H1 (cell line): ENCODE measurements around the gene RAET1G. TPM values are rescaled to one million over a fixed set of nuclear protein-coding genes. Genes with fewer than 3 reads are reported as not detected.

Source experiments
- CTCF ChIA-PET: fragments of 300-600 bp; sonication (Branson Sonifier 250); formaldehyde crosslinking; loops from one replicate; lab custom pipeline; 2021; ENCODE audit not compliant: partially characterized antibody; lab: Charles Lee
- POLR2A ChIA-PET: fragments of 300-600 bp; sonication (Branson Sonifier 250); formaldehyde crosslinking; loops from one replicate; lab custom pipeline; 2021; ENCODE audit warnings: inconsistent platforms; ENCODE audit not compliant: partially characterized antibody; lab: Charles Lee
- DNase-seq, 2 experiments: peaks; one replicate each; pipeline versions ENCODE4 v3.0.0 to v3.0.0-alpha.2; 2010 to 2022; ENCODE audit warnings: low spot score in 2 of 2, low read depth in 1 of 2, mixed read lengths in 1 of 2
- FAIRE-seq: peaks from 2 replicates; lab custom pipeline; 2011; peaks lifted over from hg19 to GRCh38; lab: Jason Lieb, UNC
- H2AFZ ChIP-seq: 2 replicates; pipeline ENCODE4 v1.8.1; 2012; ENCODE audit warnings: low read length, inconsistent platforms
- H2AK5ac ChIP-seq: 2 replicates; pipeline ENCODE4 v1.6.1; 2013; ENCODE audit warnings: low read depth, low read length
- H2BK120ac ChIP-seq: replicated peaks from 2 replicates; pipeline ENCODE3; 2013; ENCODE audit warnings: low read depth, low read length, inconsistent platforms
- H2BK12ac ChIP-seq: 2 replicates; pipeline ENCODE4 v1.6.1; 2013; ENCODE audit warnings: low read depth, low read length
- H2BK15ac ChIP-seq: 2 replicates; pipeline ENCODE4 v1.6.1; 2013; ENCODE audit warnings: low read length
- H2BK20ac ChIP-seq: 2 replicates; pipeline ENCODE4 v1.6.1; 2013; ENCODE audit warnings: low read length
- H2BK5ac ChIP-seq: 2 replicates; pipeline ENCODE4 v1.6.1; 2013; ENCODE audit warnings: low read depth, low read length
- H3K14ac ChIP-seq: 2 replicates; pipeline ENCODE4 v1.6.1; 2013; ENCODE audit warnings: inconsistent platforms; ENCODE audit not compliant: insufficient read length
- H3K18ac ChIP-seq: 2 replicates; pipeline ENCODE4 v1.6.1; 2013; ENCODE audit warnings: low read length; ENCODE audit errors: extremely low read depth
- H3K23ac ChIP-seq: 2 replicates; pipeline ENCODE4 v1.6.1; 2013; ENCODE audit warnings: inconsistent platforms; ENCODE audit not compliant: insufficient read length
- H3K23me2 ChIP-seq: 2 replicates; pipeline ENCODE4 v1.6.1; 2013; ENCODE audit warnings: low read depth, low read length
- H3K27ac ChIP-seq: 2 replicates; pipeline ENCODE4 v1.6.1; 2011; ENCODE audit warnings: low read depth, low read length, inconsistent platforms
- H3K27me3 ChIP-seq, 4 experiments: replicated peaks in 1 of 4; 1 replicate in 1 of 4; 2 replicates in 3 of 4; pipeline versions ENCODE4 v1.6.1 to v1.8.1; 2011 to 2013; ENCODE audit warnings: low read length in 3 of 4, mild to moderate bottlenecking in 3 of 4, inconsistent platforms in 2 of 4, mixed read lengths in 2 of 4, moderate library complexity in 1 of 4; ENCODE audit not compliant: control insufficient read depth in 3 of 4, insufficient read depth in 3 of 4; ENCODE audit errors: extremely low read depth in 1 of 4
- H3K36me3 ChIP-seq, 4 experiments: 2 replicates each; pipeline versions ENCODE4 v1.6.1 to v1.8.1; 2011 to 2013; ENCODE audit warnings: mild to moderate bottlenecking in 4 of 4, low read length in 3 of 4, moderate library complexity in 2 of 4, control low read depth in 1 of 4, inconsistent platforms in 1 of 4; ENCODE audit not compliant: insufficient read depth in 4 of 4, control insufficient read depth in 2 of 4
- H3K4ac ChIP-seq: replicated peaks from 2 replicates; pipeline ENCODE3; 2013; ENCODE audit warnings: low read length, low read depth, mixed read lengths, inconsistent platforms; ENCODE audit not compliant: insufficient read length
- H3K4me1 ChIP-seq, 4 experiments: replicated peaks in 1 of 4; 1 replicate in 1 of 4; 2 replicates in 3 of 4; pipeline versions ENCODE4 v1.6.1 to v1.8.1; 2011 to 2013; ENCODE audit warnings: low read length in 3 of 4, inconsistent platforms in 2 of 4, mixed read lengths in 1 of 4; ENCODE audit not compliant: insufficient read depth in 4 of 4, control insufficient read depth in 3 of 4
- H3K4me2 ChIP-seq, 2 experiments: 2 replicates each; pipeline versions ENCODE4 v1.6.1 to v1.8.1; 2011 to 2013; ENCODE audit warnings: low read depth in 2 of 2, low read length in 2 of 2, control low read depth in 1 of 2, inconsistent platforms in 1 of 2, mild to moderate bottlenecking in 1 of 2; ENCODE audit not compliant: insufficient read depth in 1 of 2
- H3K4me3 ChIP-seq, 4 experiments: fragments of 200-600, 300-600 bp in 1 of 4; sonication (generic), shearing (Covaris generic), sonication (Bioruptor Twin) in 1 of 4; 2 replicates each; pipeline versions ENCODE4 v1.5.1 to v1.8.1; 2011 to 2016; ENCODE audit warnings: low read length in 4 of 4, low read depth in 3 of 4, control low read depth in 2 of 4, inconsistent platforms in 2 of 4, mild to moderate bottlenecking in 2 of 4, mixed read lengths in 1 of 4, moderate library complexity in 1 of 4; ENCODE audit not compliant: insufficient read depth in 2 of 4; ENCODE audit errors: extremely low read depth in 1 of 4
- H3K56ac ChIP-seq: replicated peaks from 2 replicates; pipeline ENCODE3; 2013; ENCODE audit warnings: low read depth, mild to moderate bottlenecking, mixed read lengths, low read length, inconsistent platforms; ENCODE audit not compliant: insufficient read length
- H3K79me1 ChIP-seq: 2 replicates; pipeline ENCODE4 v1.6.1; 2013; ENCODE audit warnings: low read depth, low read length, control low read depth
- H3K79me2 ChIP-seq, 2 experiments: 2 replicates each; pipeline versions ENCODE4 v1.6.1 to v1.8.1; 2012 to 2013; ENCODE audit warnings: low read length in 2 of 2, mild to moderate bottlenecking in 2 of 2, inconsistent platforms in 1 of 2; ENCODE audit not compliant: insufficient read depth in 2 of 2, control insufficient read depth in 1 of 2
- H3K9ac ChIP-seq, 4 experiments: replicated peaks in 1 of 4; 1 replicate in 1 of 4; 2 replicates in 3 of 4; pipeline versions ENCODE4 v1.6.1 to v1.8.1; 2011 to 2013; ENCODE audit warnings: low read depth in 3 of 4, low read length in 3 of 4, control low read depth in 2 of 4, mild to moderate bottlenecking in 2 of 4, moderate library complexity in 2 of 4, inconsistent platforms in 1 of 4; ENCODE audit errors: extremely low read depth in 1 of 4
- H3K9me3 ChIP-seq, 2 experiments: 2 replicates each; pipeline versions ENCODE4 v1.6.1 to v1.8.1; 2012 to 2013; ENCODE audit warnings: mild to moderate bottlenecking in 2 of 2, moderate library complexity in 2 of 2, control low read depth in 1 of 2, inconsistent platforms in 1 of 2, low read depth in 1 of 2, low read length in 1 of 2, mixed read lengths in 1 of 2; ENCODE audit not compliant: insufficient read depth in 2 of 2
- H4K20me1 ChIP-seq, 2 experiments: replicated peaks in 1 of 2; 2 replicates each; pipeline versions ENCODE3 to v1.8.1; 2011 to 2013; ENCODE audit warnings: inconsistent platforms in 2 of 2, low read length in 2 of 2, mild to moderate bottlenecking in 1 of 2; ENCODE audit not compliant: insufficient read depth in 2 of 2, control insufficient read depth in 1 of 2
- H4K5ac ChIP-seq: 2 replicates; pipeline ENCODE4 v1.6.1; 2013; ENCODE audit warnings: low read length, low read depth, mixed read lengths, inconsistent platforms; ENCODE audit not compliant: insufficient read length
- H4K8ac ChIP-seq: 2 replicates; pipeline ENCODE4 v1.8.0; 2013; ENCODE audit warnings: mild to moderate bottlenecking, moderate library complexity, low read length, inconsistent platforms; ENCODE audit not compliant: insufficient read depth; ENCODE audit errors: extremely low read depth
- H4K91ac ChIP-seq: replicated peaks from 2 replicates; pipeline ENCODE3; 2013; ENCODE audit warnings: low read length, mixed read lengths, inconsistent platforms; ENCODE audit not compliant: insufficient read length
- CREB1 ChIP-seq: IDR thresholded peaks from 2 replicates; pipeline ENCODE4 v1.6.1; 2012; ENCODE audit warnings: inconsistent platforms
- POU5F1 ChIP-seq: IDR thresholded peaks from 2 replicates; pipeline ENCODE4 v1.6.1; 2011; ENCODE audit warnings: low read depth, mild to moderate bottlenecking, low read length, moderate library complexity
- RAD21 ChIP-seq, 2 experiments: IDR thresholded peaks in 1 of 2; conservative IDR thresholded peaks in 1 of 2; 2 replicates each; pipeline ENCODE4 v1.6.1; 2011; ENCODE audit warnings: low read depth in 2 of 2, low read length in 2 of 2, improper control_type of control experiment in 1 of 2, inconsistent platforms in 1 of 2, mild to moderate bottlenecking in 1 of 2, moderate library complexity in 1 of 2
- TAF7 ChIP-seq: optimal IDR thresholded peaks from 2 replicates; pipeline ENCODE3; 2011; ENCODE audit warnings: low read depth, mild to moderate bottlenecking, inconsistent platforms, low read length, moderate library complexity, borderline replicate concordance
- TBP ChIP-seq: IDR thresholded peaks from 2 replicates; pipeline ENCODE4 v1.6.1; 2011; ENCODE audit warnings: low read depth, low read length, improper control_type of control experiment
- TCF12 ChIP-seq: IDR thresholded peaks from 2 replicates; pipeline ENCODE4 v1.6.1; 2011; ENCODE audit warnings: low read depth, mild to moderate bottlenecking, low read length
- WGBS, 2 experiments: shearing (Covaris generic) in 1 of 2; methylation state at CpG; one replicate each; pipeline versions ENCODE4 v1.1.6 to v1.1.7; 2013 to 2015; ENCODE audit warnings: low lambda C conversion rate in 2 of 2, mixed read lengths in 2 of 2, inconsistent platforms in 1 of 2, low coverage in 1 of 2, missing lambda C conversion rate in 1 of 2; ENCODE audit not compliant: insufficient replicate concordance in 2 of 2, insufficient coverage in 1 of 2, insufficient read length in 1 of 2; ENCODE audit errors: extremely low coverage in 1 of 2, missing lambda C conversion rate in 1 of 2; 5-methylcytosine and 5-hydroxymethylcytosine counted together
- polyA plus RNA-seq, 7 experiments: library from polyadenylated mRNA; depleted of rRNA in 3 of 7; stranded (reverse) in 5 of 7; unstranded in 2 of 7; fragments of >200 nt in 5 of 7; fragments of 200-250 nt in 2 of 7; gene quantifications; 1 replicate in 5 of 7; 2 replicates in 1 of 7; 4 replicates in 1 of 7; pipeline versions ENCODE4 v1.2.1 to v1.2.3, GENCODE V29; 2011 to 2013; ENCODE audit warnings: missing spikeins in 2 of 7, mixed read lengths in 2 of 7
- total RNA-seq: library from RNA; stranded (reverse); fragmentation: NEBNext Ultra II Directional; extraction: Animal tissue kit (Norgen Biotek cat#: 25700); gene quantifications from 2 replicates; pipeline ENCODE4 v1.2.1, GENCODE V29; 2021
- TF ChIP-seq, protein P1 (sequence below): IDR thresholded peaks from 2 replicates; pipeline ENCODE4 v1.6.1; 2012; ENCODE audit warnings: low read length, inconsistent platforms

The RAET1G gene
- total and polyA plus RNA-seq, 2 of the 8 experiments (the other 6 are each of a cell fraction or from before 2014, with no cell fraction given) = 0.08 TPM; not detected in 1

DNA sequence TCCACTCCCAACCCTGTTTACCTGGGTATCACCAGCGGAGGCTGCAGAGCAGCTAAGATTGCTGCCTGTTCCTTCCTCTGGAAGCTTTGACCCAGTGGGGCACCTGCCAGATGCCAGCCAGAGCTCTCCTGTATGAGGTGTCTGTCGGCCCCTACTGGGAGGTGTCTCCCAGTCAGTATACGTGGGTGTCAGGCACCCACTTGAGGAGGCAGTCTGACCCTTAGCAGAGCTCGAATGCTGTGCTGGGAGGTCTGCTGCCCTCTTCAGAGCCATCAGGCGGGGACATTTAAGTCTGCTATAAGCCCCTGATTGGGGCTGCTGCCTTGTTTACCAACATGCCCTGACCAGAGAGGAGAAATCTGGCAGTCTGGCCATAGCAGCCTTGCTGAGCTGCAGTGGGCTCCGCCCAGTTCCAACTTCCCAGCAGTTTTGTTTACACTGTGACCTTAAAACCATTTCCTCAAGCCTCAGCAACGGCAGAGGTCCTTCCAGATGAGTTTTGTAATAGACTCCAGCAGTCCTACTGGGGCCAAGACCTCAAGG is 27.8 kb downstream of the RAET1G start:
- TF ChIP-seq, protein P1, sequence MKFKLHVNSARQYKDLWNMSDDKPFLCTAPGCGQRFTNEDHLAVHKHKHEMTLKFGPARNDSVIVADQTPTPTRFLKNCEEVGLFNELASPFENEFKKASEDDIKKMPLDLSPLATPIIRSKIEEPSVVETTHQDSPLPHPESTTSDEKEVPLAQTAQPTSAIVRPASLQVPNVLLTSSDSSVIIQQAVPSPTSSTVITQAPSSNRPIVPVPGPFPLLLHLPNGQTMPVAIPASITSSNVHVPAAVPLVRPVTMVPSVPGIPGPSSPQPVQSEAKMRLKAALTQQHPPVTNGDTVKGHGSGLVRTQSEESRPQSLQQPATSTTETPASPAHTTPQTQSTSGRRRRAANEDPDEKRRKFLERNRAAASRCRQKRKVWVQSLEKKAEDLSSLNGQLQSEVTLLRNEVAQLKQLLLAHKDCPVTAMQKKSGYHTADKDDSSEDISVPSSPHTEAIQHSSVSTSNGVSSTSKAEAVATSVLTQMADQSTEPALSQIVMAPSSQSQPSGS = no peak
- no peak for TF ChIP-seq POU5F1
- TF ChIP-seq CREB1 = no peak
- no peak for TF ChIP-seq TBP
- no peak for TF ChIP-seq TCF12
- TF ChIP-seq RAD21 (IDR thresholded peaks at IDR 0.05 in 1 of 2, conservative IDR thresholded peaks at IDR 0.05 in 1 of 2; ENCODE audit: low read depth in 2 of 2, low read length in 2 of 2) = no peak
- TF ChIP-seq TAF7 = no peak
- no peak for DNase-seq
- no peak for FAIRE-seq
- Histone ChIP-seq H4K91ac (no peak overlapping the region), H3K4ac (no peak overlapping the region), H3K9me3 (no peaks in the 10 kb centered on the region), H2BK120ac (no peak overlapping the region), H4K8ac (no peak overlapping the region), H3K23me2 (no peaks in the 10 kb centered on the region; the same call in 1 of the 2 replicates), H3K36me3 (no peaks in the 10 kb centered on the region), H2BK12ac (no peak overlapping the region), H4K20me1 (no peaks in the 10 kb centered on the region), H4K5ac (no peak overlapping the region), H3K14ac (no peak overlapping the region), H2AK5ac (no peak overlapping the region), H3K18ac (no peak overlapping the region), H3K23ac (no peak overlapping the region), H2BK20ac (no peak overlapping the region), H3K79me1 (no peaks in the 10 kb centered on the region), H2BK5ac (no peak overlapping the region), H3K79me2 (no peaks in the 10 kb centered on the region), H3K56ac (no peak overlapping the region), H3K4me1 (peaks cover 0 to 4% (median 0%) of the 10 kb centered on the region in 4 experiments; a peak in 2 of 7 replicates), H2AFZ (no peak overlapping the region), H3K4me2 (no peak overlapping the region), H3K4me3 (no peak overlapping the region), H3K9ac (no peak overlapping the region), H3K27ac (no peak overlapping the region), H3K27me3 (no peaks in the 10 kb centered on the region), H2BK15ac (no peak overlapping the region)
- ChIA-PET CTCF (interaction anchor here (0.8 to 2.9 kb wide), 11 partner anchors 9 to 291 kb away, joined by 3 to 15 read pairs (median 5); no protein-coding TSS in a partner anchor), POLR2A (interaction anchor here (1.1 kb wide), 1 partner anchor 9 kb away, joined by 3 read pairs; no protein-coding TSS in a partner anchor)
- 77% methylated on average over 7 of the region's 7 CpGs; no CpG with 5 or more reads in 1 of the 2 experiments for WGBS, 2 experiments
